HG03045 (cell line): ENCODE data around the gene GIT2.
"Not testable (repeated sequence)": the region's sequence is repeated elsewhere in the genome, so short reads cannot be mapped to it uniquely, and the experiment has no call there.

Source experiments
- ATAC-seq: cut with Tn5 transposase; IDR thresholded peaks from one replicate; pipeline ENCODE4 v1.9.1; 2021; ENCODE audit warnings: mild to moderate bottlenecking, moderate library complexity; ENCODE audit not compliant: unreplicated experiment

The GIT2 gene

DNA sequence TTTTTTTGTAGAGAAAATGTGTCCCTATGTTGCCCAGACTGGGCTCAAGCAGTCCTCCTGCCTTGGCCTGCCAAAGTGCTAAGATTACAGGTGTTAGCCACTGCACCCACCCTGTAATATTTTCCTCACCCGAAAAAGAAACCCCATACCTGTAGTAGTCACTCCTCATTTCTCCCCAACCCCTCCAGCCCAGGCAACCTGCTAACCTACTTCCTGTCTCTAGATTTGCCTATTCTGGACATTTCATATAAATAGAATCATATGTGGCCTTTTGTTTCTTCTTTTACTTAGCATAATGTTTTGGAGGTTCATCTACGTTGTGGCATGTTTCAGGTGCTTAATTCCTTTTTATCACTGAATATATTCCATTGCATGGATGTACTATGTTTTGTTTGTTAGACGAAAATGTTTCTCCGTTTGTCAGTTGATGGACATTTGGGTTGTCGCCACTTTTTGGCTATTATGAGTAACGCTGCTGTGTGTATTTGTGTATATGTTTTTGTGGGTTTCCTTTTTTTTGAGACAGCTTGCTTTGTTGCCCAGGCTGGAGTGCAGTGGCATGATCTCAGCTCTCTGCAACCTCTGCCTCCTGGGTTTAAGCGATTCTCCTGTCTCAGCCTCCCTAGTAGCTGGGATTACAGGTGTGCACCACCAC, 9.3 kb upstream of the GIT2 start:
- ATAC-seq: no peak

DNA sequence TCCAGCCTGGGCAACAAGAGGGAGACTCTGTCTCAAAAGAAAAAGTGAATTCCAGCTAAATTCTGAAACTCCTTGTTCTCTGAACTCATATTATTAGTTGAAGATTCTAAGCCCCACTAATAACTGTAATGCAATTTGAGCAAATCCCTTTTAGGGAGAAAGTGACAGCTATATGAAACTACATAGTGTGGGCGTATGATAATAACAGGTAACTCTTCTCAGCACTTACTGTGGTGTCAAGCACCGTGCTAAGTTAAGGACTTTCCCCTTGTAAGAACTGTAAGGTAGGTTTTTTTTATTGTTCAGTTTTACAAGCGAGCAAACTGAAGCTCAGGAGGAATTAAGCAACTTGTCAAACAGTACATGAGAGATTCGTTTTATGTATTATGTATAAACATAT, 8.4 kb upstream of the GIT2 start:
- ATAC-seq: no peak

DNA sequence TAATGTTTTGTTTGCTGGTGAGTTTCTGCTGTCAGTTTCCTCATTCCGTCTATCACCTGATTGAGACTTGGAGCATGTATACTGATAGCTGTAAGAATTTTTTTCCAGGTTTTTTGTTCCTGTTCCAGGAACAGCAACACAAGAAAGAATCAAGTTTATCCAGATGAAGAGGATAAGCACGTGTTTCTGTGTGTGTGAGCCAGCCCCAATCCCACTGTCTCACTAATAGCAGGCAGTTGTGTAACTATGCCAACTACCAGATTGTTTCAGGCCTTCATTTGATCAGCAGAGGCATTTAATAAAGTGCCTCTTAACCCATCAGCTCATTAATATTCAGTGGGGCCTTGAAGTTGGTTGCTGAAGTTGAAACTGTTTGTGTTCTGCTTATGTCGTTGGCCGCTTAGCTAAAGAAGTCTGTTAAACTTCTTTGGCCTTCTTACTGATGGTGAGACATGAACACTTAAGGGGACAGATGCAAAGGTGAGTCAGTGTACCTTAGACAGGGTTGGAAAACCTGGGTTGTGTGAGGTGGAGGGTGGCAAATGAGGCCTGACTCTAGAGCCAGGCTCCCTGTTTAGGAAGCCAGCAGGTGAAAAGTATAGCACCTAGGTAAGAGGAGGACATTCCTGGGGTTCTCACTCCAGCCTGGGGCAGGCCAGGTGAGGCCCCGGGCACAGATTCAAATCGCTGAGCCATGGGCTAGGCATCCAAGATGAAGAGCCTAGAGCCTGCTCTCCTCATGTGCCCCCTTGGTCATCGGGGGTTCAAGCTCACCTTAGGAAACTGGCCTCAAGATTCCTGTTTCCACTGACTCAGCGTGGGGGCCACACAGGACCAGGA, 6.7 kb upstream of the GIT2 start:
- no peak for ATAC-seq

DNA sequence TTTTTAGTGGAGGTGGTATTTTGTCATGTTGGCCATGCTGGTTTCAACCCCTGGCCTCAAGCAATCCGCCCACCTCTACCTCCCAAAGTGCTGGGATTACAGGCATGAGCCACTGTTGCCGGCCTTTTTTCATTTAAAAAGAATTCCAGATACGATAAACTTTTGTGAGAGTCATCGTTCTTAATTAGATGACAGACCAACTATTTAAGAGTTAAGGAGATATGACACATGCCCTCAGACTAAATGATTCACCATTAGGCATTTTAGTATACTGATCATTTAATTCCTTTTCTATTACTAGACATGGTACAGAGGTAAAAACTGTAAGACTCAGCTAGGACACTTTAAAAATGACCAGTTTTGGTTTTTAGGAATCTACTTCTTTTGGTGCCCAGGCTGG, 5.4 kb upstream of the GIT2 start:
- ATAC-seq: no peak

DNA sequence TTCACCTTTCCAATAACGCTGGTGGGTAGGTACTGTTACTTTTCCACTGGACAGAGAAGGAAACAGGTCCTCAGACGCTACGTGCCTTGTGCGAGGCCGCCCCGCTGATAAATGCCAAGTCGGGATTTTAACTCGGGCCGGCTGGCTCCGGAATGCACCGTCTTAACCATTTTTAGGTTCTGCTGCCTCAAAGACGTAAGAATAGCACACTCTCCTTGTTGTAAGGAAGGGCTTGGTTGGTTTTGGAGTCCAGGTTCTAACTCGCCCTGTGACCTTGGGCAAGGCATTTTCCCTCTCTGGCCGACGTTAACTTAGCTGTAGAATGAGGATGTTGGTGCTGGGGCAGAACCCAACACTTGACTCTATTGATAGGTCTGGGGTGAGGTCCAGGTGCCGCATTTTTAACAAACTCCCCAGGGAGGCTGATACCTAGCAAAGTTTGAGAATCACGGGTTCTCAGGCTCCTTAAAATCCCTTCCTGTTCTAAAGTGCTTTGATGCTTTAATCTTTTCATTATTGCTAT, 3.9 kb upstream of the GIT2 start:
- ATAC-seq: no peak

DNA sequence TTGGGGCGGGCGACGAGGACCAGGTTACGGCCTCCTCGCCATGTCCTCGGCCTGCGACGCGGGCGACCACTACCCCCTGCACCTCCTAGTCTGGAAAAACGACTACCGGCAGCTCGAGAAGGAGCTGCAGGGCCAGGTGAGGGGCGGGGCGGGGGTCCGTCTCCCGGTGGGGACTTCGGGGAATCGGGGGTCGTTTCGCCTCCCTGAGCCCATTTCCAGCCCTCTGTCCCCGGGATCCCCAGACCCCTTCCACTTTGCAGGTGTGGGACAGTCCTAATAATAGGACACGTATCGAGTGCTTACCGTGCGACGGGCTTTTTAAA, 3.4 kb upstream of the GIT2 start:
- ATAC-seq: no peak

DNA sequence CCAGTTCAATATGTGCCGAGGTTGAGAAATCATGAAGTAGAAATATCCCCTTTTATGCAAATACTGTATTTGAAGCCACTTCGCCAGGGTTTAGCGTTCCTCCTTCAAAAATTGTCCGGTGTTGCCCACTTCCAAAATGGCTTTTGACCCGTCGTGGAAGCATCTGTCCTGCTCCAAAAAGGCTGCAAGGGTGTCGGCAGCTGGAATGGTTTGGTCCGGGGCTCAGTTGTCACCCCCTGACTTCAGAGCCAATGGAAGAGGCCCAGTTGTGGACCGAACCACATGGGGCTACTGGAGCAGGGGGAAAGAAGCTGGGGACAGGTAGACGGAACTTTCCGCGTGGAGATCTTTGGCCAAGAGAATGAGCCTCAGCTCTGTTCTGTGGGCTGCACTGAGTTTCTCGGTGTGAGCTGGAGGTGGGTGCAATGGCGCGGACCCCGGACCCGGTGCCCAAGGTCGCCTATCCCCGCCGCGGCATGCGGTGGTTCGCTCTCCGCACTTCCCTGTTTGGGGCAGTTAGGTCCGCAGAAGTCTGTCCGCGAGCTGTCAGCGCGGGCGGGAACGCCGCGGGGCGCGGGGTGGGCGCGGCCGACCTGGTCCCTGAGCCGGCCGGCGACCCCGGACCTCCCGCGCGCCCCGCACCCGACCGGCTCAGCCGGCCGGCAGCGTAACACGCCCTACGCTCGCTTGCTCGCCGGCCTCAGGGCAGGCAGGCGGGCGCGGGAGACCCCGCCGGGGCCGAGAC, 2.9 kb upstream of the GIT2 start, which contains the start of gene ANKRD13A:
Gene ANKRD13A (plus strand): TSS at position 527 of the 745 bp plus-strand sequence. CDS start 259 bp downstream, outside the sequence.
- peak; percentile 54 for ATAC-seq

DNA sequence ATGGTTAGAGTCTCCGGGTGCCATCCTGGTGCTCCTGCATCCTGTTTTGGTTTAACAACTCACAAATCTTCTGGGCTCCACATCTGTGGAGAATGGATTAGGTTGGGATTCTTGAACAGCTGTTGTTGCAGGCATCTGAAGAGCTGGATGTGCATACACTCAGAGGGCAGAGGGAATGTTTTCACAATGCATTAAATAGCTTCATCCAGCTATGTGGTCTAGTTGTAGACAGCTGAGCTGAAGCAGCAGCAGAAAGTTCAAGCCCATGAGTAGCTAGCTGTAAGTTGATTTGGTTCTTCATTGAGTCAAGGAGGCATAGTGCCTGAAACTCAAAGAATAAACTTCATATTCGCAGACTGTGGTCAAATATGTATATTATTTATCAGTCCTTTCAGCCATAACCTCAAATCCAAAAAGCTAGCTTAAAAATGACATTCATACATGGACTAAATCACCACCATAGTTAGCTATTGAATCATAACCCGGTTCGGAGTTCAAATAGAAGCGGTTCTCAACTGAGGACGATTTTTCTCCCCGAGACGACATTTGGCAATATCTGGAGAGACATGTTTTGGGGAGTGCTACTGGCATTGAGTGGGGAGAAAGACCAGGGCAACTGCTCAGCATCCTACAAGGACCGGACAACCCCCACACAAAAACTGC, 2.2 kb upstream of the GIT2 start:
- no peak for ATAC-seq

DNA sequence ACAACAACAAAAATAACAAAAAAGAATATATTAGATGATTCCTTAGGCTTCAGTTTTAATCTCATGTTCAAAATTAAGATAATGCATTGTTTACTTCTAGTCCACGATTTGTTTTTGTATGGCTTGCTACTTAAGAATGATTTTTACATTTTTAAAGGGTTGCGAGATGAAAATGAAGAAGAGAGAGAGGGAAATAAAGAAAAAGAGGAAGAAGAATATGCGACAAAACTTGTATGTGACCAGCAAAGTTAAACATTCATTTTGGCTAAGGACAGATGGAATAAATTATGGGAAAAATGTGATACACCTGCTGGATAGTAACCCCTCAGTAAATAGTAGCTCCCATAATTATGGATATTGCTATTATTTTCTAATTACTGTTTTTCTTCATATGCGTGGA, 1.2 kb upstream of the GIT2 start:
- ATAC-seq: no peak

DNA sequence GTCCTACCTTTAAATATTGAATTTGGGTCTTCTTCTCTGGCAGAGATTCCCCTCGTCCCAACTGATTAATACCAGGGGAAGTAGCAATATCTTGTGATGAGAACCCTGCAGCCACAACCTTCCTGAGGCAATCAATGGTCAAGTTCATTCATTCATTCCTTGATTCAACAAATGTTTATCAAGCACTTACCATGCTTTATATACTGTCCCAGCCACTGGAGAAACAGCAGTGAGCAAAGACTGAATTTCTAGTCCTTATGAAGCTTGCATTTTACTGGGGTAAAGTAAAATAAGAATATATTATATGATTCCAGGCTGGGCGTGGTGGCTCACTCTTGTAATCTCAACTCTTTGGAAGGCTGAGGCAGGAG, 300 bp upstream of the GIT2 start:
- no peak for ATAC-seq

DNA sequence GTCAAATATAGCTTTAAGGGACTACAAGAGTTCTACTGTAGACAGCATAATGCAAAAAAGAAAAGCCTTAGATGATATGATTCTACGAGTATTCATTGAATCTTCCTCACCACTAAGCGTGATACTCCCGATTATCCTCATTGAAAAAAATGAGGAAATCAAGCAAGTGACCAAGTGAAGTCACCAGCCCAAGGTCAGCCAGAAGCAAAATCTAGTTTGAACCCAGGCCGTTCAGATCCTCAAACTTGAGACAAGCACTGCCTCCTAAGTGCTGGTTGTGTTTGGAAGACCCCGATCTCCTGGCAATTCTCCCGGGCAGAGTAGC, 845 bp downstream of the GIT2 start:
- ATAC-seq: no peak

DNA sequence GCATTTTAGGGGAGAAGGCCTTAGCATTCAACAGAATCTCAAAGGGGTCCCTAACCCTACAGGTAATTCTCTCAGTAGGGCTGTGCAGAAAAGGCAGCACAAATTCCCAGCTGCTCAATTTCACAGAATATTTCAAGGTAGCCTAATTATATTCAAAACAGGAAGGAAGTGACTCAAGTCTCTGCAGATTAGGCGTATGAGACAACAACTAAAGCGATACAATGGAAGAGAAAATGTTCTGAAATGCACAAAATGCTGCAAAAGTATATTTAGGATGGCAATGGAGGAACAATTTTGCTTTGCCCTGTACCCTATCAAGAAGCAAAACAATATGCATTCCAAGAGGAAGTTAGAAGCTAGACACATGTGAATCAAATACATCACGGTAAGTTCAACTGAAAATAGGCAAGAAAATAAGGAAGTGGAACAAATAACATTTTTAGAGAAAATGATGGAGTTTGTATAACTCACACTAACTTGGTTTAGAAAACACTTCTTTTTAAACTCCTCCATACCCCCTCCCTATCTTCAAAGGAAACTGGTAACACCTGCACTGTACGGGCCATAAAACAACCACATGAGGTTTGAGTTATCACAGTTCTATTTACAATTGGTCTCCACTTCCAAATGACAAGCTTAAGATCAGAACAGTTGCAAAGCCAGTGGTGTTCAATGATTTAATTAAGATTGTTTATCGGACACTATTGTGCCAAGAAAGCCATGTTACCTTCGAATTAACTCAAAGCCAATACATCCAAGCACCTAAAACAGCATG, 1.6 kb downstream of the GIT2 start:
- no peak for ATAC-seq

DNA sequence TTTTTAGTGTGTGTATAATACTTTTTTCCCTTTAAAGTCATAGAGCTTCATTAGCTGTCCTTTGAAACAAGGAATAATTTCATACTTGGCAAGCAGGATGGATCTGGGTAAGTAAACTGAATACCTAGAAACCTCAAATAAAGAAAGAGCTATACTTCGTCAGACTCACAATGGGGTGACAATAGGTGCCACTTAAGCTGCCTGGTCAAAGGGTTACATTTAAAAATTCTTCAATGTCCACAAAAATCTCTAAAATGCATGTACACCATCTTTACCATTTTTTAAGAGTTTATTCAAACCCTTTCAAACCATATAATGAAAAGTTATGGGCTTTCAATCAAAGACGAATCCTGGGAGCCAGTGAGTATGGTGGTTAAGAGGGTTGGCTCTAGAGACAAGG, 3.1 kb downstream of the GIT2 start:
- ATAC-seq: no peak

DNA sequence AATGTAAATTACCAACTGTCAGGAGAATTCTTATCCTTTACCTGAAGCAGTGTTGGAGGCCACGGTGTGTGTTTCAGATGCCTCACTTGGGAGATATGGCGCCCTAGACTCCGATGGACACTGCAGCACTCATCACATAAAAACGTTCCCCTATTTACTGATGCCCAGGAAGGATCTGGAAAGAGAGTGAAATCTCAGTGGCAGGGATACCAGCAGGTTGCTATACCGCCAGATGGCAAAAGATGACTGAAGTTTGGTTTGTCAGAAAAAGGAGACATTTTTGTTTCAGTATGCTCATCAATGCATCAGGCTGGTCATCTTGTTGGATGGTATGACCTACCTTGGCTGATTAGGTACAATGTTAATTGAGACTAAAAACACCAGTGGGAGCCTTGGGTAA, 4.6 kb downstream of the GIT2 start:
- no peak for ATAC-seq

DNA sequence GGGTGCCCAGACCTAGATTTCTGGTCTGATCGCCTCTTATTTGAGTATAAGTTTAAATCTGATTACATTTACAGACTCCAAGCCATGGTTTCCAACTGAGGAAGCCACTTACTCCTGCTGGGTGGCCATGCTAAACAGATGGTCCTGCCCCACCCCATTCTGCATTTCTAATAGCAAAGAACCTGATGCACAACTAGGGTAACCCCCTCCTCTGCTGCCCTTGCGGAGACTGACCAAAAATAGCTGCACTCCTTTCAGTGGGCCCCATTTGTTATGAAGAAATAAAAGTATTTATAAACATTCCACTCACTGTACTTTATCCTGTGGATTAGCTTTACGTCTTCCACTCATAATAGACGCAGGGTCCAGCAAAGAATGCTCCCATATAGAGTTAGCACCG, 6.8 kb downstream of the GIT2 start:
- no peak for ATAC-seq

DNA sequence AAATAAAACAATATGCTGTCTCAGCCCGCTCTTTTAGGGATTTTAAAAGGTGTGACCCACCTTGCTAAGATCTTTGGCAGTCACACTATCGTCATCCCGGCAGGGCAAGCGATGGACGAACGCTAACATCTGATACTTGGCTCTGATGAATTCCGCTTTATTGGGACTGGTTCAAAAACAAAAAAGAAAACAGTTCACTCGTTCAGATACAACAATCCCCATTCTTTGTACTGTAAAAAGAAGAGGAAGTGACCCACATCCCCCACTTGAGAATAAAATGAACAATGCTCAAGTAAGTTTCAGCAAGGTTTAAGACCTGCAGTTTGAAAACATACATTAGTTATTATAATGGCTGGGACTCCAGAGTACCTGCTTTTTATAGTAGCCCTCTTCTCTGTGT, 7.3 kb downstream of the GIT2 start:
- ATAC-seq: no peak

DNA sequence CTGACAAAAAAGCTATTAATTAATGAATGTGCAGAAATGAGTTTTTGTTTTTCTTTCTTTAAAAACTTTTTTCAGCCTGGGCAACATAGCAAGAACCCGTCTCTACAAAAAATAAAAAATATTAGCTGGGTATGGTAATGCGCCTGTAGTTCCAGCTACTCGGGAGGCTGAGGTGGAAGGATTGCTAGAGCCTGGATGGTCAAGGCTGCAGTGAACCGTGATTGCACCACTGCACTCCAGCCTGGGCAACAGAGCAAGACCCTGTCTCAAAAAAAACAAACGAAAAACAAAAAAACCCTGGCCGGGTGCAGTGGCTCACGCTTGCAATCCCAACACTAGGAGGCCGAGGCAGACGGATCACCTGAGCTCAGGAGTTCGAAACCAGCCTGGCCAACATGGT, 7.9 kb downstream of the GIT2 start:
- no peak for ATAC-seq

DNA sequence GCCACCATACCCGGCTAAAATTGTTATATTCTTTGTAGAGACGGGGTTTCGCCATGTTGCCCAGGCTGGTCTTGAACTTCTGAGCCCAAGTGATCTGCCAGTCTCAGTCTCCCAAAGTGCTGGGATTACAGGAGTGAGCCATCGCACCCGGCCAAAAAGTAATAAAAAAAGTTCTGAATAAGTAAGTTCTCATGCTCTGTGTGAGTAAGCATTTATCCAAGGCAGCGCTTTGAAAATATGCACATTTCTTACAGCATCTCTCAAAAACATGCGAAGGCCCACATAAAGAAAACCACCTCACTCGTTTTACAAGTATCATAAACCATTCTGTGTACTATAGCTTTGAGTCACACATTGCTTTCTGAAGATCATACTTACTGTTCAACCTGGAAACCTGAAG, 8.6 kb downstream of the GIT2 start:
- ATAC-seq: no peak

DNA sequence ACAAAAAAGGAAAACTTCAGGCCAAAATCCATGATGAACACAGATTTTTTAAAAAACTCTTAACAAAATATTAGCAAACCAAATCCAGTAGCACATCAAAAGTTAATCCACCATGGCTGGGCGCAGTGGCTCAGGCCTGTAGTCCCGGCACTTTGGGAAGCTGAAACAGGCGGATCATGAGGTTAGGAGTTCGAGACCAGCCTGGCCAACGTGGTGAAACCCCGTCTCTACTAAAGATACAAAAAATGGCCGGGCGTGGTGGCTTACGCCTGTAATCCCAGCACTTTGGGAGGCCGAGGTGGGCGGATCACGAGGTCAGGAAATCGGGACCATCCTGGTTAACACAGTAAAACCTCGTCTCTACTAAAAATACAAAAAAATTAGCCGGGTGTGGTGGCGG, 9.9 kb downstream of the GIT2 start:
- ATAC-seq: not testable (repeated sequence)

DNA sequence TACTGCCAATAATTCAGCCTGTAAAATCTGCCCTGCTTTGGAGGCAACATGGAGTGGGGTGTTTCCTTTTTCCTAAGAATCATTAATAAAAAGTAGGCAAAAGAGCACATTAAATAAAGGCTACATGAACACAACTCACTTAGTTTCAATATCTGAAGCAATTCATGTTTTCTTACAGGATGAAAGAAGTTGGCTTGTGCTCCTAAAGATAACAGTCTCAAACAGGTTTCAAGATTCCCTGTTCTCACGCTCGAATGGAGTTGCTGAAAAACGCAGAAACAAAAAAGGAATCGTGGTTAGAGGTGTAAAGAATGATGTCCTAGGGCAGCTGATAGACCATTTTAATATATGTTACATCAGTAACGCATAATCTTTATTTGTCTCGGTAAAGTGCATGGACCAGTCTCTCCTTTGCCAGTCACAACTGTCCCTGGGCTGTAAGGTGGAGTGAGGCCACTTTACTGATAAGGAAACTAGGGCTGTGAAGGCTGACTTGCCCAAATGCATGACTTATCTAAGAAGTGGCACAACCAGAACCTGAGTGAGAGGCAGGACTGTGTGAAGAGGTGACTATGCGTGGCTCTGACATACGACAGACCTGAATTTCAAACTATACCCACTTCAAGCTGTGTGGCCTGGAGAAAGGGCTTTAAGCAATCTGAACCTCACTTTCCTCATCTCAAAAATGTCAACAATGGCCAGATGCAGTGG, 12.6 kb downstream of the GIT2 start:
- no peak for ATAC-seq
